WTC11 (cell line): Measurements from ENCODE around the gene CD69.

Source experiments
- ETV6 ChIP-seq: sonication (generic); formaldehyde crosslinking; IDR thresholded peaks from 2 replicates; pipeline ENCODE4 v1.8.1; 2022; ENCODE audit warnings: mild to moderate bottlenecking, missing genetic modification reagents
- FOXJ3 ChIP-seq: sonication (generic); formaldehyde crosslinking; IDR thresholded peaks from 2 replicates; pipeline ENCODE4 v1.9.0; 2021; ENCODE audit warnings: missing genetic modification reagents, mild to moderate bottlenecking, borderline replicate concordance
- GTF2I ChIP-seq: fragments of 250-450 bp; sonication (Bioruptor Pico); conservative IDR thresholded peaks from 2 replicates; pipeline ENCODE4 v1.4.0; 2021; ENCODE audit warnings: mild to moderate bottlenecking
- KAT7 ChIP-seq: sonication (generic); formaldehyde crosslinking; IDR thresholded peaks from 2 replicates; pipeline ENCODE4 v1.8.1; 2023; ENCODE audit warnings: missing genetic modification reagents, mild to moderate bottlenecking, borderline replicate concordance
- NR2C2 ChIP-seq: sonication (generic); formaldehyde crosslinking; IDR thresholded peaks from 2 replicates; pipeline ENCODE4 v1.8.0; 2022; ENCODE audit warnings: mild to moderate bottlenecking, missing genetic modification reagents
- NR3C1 ChIP-seq: sonication (generic); formaldehyde crosslinking; conservative IDR thresholded peaks from 2 replicates; pipeline ENCODE4 v1.8.1; 2023; ENCODE audit warnings: low read depth, mild to moderate bottlenecking, missing genetic modification reagents
- TEAD1 ChIP-seq: sonication (generic); formaldehyde crosslinking; IDR thresholded peaks from 2 replicates; pipeline ENCODE4 v1.8.0; 2022; ENCODE audit warnings: mild to moderate bottlenecking, missing genetic modification reagents
- ZNF121 ChIP-seq: sonication (generic); formaldehyde crosslinking; IDR thresholded peaks from 2 replicates; pipeline ENCODE4 v1.8.0; 2023; ENCODE audit warnings: missing genetic modification reagents
- ZNF416 ChIP-seq: fragments of 250-450 bp; sonication (Bioruptor Pico); IDR thresholded peaks from 2 replicates; pipeline ENCODE4 v1.9.0; 2021; ENCODE audit warnings: mild to moderate bottlenecking, inconsistent platforms
- TF ChIP-seq, protein P1 (sequence below): fragments of 200-600 bp; IDR thresholded peaks from 2 replicates; pipeline ENCODE4 v1.8.0; 2022; ENCODE audit warnings: antibody characterized with exemption
- TF ChIP-seq, protein P2 (sequence below): fragments of 250-450 bp; sonication (Bioruptor Pico); IDR thresholded peaks from 2 replicates; pipeline ENCODE4 v1.8.0; 2021; ENCODE audit warnings: mild to moderate bottlenecking
- TF ChIP-seq, protein P3 (sequence below): sonication (generic); formaldehyde crosslinking; conservative IDR thresholded peaks from 2 replicates; pipeline ENCODE4 v1.8.1; 2022; ENCODE audit warnings: mild to moderate bottlenecking, missing genetic modification reagents
- TF ChIP-seq, protein P4 (sequence below): sonication (generic); formaldehyde crosslinking; IDR thresholded peaks from 2 replicates; pipeline ENCODE4 v1.8.1; 2022; ENCODE audit warnings: low read depth, mild to moderate bottlenecking, moderate library complexity, missing genetic modification reagents, borderline replicate concordance
- TF ChIP-seq, protein P5 (sequence below): sonication (generic); formaldehyde crosslinking; IDR thresholded peaks from 2 replicates; pipeline ENCODE4 v1.8.0; 2022; ENCODE audit warnings: mild to moderate bottlenecking, missing genetic modification reagents

DNA sequence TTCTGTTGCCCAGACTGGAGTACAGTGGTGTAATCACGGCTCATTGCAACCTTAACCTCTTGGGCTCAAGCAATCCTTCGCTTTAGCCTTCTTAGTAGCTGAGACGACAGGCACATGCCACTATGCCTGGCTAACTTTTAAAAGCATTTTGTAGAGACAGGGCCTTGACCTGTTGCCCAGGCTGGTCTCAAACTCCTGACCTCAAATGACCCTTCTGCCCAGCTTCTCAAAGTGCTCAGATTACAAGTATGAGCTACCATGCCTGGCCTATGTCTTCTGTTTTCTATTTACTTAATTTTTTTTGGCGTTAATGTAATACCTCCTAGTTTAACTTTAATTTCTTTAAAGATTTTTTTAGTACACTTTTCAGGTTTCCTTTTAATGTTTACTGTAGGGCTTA, 46.0 kb upstream of the CD69 start:
- TF ChIP-seq, protein P1, sequence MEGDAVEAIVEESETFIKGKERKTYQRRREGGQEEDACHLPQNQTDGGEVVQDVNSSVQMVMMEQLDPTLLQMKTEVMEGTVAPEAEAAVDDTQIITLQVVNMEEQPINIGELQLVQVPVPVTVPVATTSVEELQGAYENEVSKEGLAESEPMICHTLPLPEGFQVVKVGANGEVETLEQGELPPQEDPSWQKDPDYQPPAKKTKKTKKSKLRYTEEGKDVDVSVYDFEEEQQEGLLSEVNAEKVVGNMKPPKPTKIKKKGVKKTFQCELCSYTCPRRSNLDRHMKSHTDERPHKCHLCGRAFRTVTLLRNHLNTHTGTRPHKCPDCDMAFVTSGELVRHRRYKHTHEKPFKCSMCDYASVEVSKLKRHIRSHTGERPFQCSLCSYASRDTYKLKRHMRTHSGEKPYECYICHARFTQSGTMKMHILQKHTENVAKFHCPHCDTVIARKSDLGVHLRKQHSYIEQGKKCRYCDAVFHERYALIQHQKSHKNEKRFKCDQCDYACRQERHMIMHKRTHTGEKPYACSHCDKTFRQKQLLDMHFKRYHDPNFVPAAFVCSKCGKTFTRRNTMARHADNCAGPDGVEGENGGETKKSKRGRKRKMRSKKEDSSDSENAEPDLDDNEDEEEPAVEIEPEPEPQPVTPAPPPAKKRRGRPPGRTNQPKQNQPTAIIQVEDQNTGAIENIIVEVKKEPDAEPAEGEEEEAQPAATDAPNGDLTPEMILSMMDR = no peak
- no peak for TF ChIP-seq TEAD1 (CRISPR knock-in tag)
- TF ChIP-seq, protein P2, sequence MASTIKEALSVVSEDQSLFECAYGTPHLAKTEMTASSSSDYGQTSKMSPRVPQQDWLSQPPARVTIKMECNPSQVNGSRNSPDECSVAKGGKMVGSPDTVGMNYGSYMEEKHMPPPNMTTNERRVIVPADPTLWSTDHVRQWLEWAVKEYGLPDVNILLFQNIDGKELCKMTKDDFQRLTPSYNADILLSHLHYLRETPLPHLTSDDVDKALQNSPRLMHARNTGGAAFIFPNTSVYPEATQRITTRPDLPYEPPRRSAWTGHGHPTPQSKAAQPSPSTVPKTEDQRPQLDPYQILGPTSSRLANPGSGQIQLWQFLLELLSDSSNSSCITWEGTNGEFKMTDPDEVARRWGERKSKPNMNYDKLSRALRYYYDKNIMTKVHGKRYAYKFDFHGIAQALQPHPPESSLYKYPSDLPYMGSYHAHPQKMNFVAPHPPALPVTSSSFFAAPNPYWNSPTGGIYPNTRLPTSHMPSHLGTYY (CRISPR knock-in tag) = no peak
- no peak for TF ChIP-seq ZNF416
- TF ChIP-seq ZNF121 (CRISPR knock-in tag) = no peak
- TF ChIP-seq, protein P3, sequence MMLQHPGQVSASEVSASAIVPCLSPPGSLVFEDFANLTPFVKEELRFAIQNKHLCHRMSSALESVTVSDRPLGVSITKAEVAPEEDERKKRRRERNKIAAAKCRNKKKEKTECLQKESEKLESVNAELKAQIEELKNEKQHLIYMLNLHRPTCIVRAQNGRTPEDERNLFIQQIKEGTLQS (CRISPR knock-in tag) = no peak
- TF ChIP-seq, protein P4, sequence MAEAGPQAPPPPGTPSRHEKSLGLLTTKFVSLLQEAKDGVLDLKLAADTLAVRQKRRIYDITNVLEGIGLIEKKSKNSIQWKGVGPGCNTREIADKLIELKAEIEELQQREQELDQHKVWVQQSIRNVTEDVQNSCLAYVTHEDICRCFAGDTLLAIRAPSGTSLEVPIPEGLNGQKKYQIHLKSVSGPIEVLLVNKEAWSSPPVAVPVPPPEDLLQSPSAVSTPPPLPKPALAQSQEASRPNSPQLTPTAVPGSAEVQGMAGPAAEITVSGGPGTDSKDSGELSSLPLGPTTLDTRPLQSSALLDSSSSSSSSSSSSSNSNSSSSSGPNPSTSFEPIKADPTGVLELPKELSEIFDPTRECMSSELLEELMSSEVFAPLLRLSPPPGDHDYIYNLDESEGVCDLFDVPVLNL = no peak
- TF ChIP-seq ETV6 (CRISPR knock-in tag) = no peak
- TF ChIP-seq KAT7 = no peak
- no peak for TF ChIP-seq NR3C1
- TF ChIP-seq, protein P5, sequence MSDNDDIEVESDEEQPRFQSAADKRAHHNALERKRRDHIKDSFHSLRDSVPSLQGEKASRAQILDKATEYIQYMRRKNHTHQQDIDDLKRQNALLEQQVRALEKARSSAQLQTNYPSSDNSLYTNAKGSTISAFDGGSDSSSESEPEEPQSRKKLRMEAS (CRISPR knock-in tag) = no peak
- TF ChIP-seq NR2C2 (CRISPR knock-in tag) = no peak
- TF ChIP-seq FOXJ3 = no peak
- no peak for TF ChIP-seq GTF2I (CRISPR knock-in tag)
